Measurements from ENCODE around the gene APOD.
"Not testable (repeated sequence)": the region's sequence is repeated elsewhere in the genome, so short reads cannot be mapped to it uniquely, and the experiment has no call there.

The APOD gene

DNA sequence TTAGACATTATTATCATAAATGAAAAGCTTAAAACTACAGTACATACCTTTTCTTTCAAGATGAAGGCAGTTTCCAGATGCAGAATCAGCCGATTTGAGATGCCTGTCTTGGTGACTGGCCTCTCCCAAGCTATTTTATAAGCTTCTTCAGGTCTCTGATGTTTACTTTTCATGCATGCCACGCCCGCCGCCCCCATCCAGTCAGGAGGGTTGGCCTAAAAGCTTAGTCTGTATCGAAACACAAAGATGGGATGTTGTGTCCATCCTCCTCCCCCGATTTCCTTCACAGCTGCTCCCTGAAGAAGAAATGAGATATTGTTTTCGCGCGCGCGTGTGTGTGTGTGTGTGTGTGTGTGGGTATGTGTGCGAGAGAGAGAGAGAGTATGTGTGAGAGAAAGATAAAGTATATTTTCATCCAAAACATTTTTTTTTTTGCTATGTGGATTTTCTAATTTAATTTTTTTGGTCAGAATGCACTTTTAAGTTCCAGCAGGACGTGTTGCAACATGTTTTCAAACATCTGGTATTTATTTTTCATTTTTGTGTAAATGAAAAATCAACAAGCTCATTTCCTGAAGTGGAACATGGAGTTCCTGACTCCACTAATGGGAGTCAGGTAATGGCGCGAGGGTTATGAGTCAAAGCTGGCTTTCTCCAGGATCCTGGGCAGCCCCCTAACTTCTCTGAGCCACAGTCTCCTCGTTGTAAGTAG lies at the start of gene APOD:
APOD (minus strand) TSS at position 110 of the 712 bp plus-strand sequence. CDS start 4,479 bp downstream, outside the sequence.
- no peaks in the 10 kb centered on the region for H3K36me3 Mint-ChIP-seq
- H3K4me1 Mint-ChIP-seq, result peaks cover under 1 to 3% of the 10 kb centered on the region in 2 donors

DNA sequence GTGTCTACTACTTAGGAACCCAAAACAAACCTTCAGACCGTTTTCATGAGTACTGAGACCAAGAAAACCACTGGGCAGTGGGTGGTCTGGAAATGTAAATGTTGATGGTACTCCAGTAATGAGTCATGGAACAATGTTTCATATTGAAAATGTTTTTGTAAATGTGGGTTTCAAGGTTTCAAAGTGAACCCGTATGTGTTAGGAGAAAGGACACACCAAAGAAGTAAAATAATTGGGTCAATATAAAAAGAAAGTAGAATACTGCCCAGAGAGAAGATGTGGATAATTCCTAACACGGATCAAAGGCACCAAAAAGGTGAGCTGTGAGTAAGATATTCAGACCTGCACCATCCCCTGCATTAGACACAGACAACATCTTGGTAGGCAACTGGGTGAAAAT lies 49.6 kb upstream of the APOD start:
- Mint-ChIP-seq H3K27ac (peak overlapping the region; percentile 85), H3K4me1 (peaks cover 12 to 35% of the 10 kb centered on the region in 2 donors), H3K4me3 (peak overlapping the region; percentile 68 to 70)
- not testable (repeated sequence) for H3K36me3 Mint-ChIP-seq, H3K9me3 Mint-ChIP-seq, H3K27me3 Mint-ChIP-seq, DNase-seq
- peak; percentile 1 to 6 for ATAC-seq (replicated peaks)

More for the DNA sequence above, at the start of gene APOD:
- DNase-seq (no peak), ATAC-seq (replicated peaks) (no peak)
- Mint-ChIP-seq H3K27me3 (no peaks in the 10 kb centered on the region), H3K27ac (no peak within 1 kb of the TSS), H3K4me3 (no peak within 1 kb of the TSS), H3K9me3 (no peaks in the 10 kb centered on the region)

DNA sequence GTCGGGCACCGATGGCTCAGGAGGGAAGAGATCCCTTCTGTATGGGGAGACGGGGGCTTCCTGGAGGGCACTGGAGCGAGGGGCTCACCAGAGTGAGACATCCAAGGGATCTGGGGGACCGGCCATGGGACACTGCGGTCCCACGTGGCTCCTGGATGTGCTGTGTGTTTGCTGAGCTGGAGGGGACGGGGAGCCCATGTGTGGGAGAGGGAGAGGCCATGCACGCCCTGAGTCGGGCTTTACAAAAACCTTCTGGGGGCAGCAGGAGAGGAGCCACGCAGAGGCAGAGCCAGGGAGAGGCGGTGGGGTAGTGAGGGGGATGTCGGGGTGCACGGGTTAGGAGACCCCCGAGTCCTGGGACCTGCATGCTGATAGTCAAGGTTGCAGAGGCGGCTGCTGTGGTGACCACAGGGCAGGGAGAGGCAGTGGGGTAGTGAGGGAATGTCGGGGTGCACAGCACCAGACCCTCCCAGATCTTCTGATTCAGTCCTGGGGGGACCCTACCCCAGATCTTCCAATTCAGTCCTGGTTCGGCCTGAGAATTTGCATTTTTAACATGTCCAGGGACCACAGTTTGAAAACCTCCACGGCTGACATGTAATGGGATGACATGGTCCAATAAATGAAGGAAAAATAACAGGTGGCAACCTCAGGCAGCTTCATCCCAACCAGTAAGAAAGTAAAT lies 48.9 kb upstream of the APOD start:
- H3K27me3 Mint-ChIP-seq; H3K36me3 Mint-ChIP-seq; DNase-seq; H3K9me3 Mint-ChIP-seq; ATAC-seq (replicated peaks): not testable (repeated sequence)
- peak overlapping the region; percentile 95 for H3K27ac Mint-ChIP-seq
- peak overlapping the region; percentile 44 to 53 for H3K4me3 Mint-ChIP-seq
- peaks cover 12 to 35% of the 10 kb centered on the region in 2 donors for H3K4me1 Mint-ChIP-seq

DNA sequence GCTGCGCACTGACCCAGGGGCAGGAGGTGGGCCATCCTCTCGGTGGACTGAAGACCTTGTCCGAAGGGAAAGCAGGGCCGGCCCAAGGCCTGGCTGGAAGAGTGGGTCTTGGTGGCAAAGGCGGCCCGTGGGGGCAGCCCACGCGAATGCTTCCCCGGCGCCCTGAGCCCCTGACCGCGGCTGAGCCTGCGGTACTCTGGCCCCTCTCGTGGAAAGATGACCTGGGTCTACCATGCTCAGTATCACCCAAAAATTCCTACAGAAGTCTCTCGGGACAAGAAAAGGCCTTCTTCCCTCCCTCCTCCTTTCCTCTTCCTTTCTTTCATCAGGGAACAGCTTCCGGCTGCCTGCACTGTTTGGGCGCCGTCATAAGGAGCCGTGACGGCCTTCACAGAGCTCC lies 48.3 kb upstream of the APOD start:
- ATAC-seq (replicated peaks); H3K36me3 Mint-ChIP-seq; DNase-seq; H3K9me3 Mint-ChIP-seq; H3K27me3 Mint-ChIP-seq: not testable (repeated sequence)
- Mint-ChIP-seq H3K4me3 (peak overlapping the region in 1 of 2 donors; percentile 53), H3K4me1 (peaks cover 11 to 30% of the 10 kb centered on the region in 2 donors), H3K27ac (peak overlapping the region; percentile 95)

DNA sequence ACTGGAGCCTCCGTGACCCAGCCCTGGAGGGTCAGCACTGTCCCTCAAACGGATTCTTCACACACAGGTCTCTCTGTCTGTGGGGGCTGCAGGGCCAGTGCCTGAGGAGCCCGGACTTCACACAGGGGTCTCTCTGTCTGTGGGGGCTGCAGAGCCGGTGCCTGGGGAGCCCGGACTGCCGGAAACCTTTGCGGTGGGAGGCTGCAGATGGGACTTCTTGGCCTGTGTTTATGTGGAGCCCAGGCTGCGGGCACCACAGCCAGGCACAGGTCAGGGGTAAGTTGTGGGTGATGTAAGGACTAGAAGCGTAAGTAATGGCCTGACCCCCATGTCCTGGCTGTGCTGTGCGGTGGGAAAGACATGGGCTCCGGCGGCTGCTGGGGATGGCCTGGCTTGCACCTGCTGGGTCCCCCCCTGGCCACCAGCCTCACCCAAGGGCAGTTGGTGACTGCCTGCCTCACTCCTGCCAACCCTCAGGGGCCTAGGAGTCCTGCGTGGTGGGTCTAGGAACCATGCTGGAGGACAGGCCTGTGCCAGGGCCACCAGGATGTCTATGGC lies 47.3 kb upstream of the APOD start:
- Mint-ChIP-seq H3K4me1 (peaks cover 9 to 21% of the 10 kb centered on the region in 2 donors), H3K27me3 (peaks cover 0 to 11% of the 10 kb centered on the region in 2 donors)
- H3K9me3 Mint-ChIP-seq; DNase-seq; H3K4me3 Mint-ChIP-seq; ATAC-seq (replicated peaks); H3K36me3 Mint-ChIP-seq; H3K27ac Mint-ChIP-seq: not testable (repeated sequence)

DNA sequence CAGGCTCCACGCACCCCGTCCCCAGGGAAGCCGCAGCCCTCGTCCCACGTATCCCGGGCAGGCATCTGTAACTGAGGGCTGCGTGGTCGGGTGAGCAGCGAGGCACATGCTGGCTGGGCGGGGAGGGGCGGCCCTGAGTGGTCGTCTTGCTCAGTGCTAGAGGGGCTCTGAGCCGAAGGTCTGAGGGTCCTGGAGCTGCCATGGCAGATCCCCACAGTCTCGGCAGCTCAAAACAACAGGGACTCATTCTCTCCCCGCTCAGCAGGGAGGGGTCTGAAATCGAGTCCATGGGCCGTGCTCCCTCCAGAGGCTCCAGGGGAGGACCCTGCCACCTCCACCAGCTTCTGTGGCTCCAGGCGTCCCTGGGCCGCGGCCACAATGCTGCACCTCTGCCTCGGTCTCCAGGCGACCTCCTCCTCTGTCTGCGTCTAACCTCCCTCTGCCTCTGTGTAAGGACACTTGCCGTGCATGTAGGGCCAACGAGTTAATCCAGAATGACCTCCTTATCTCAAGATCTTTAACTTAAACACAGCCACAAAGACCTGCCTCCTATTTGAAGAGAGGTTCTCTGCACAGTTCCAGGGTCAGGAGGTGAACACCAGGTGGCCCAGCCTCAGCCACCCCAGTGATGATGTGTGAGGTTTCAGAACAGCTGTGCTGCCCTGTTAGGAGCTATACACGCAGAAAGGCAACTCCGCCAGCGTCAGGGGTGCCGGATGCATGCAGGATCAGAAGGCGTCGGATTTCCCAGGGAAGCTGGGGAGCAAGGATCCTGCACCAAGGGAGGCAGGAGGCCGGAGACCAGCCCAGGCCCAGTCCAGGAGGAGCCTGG lies 46.6 kb upstream of the APOD start:
- ATAC-seq (replicated peaks); H3K36me3 Mint-ChIP-seq: not testable (repeated sequence)

DNA sequence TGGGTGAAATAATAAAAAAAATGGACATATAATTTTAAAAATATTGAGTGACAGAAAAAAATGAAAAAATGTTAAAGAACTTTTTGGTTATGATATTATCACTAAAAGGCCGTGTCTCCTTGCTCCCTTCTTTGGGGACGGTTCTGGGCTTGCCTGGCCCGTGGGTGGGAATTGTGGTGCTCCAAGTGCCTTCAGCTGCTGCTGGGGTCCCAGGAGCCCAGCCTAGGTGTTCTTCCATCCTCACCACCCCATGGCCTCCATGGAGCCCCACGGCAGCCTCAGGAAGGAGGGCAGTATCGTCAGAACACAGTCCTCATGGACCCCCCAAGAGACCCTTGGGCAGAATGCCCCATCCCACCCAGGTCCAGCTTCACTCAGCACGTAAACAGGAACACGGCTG lies 45.9 kb upstream of the APOD start:
- ATAC-seq (replicated peaks); H3K4me3 Mint-ChIP-seq; H3K27ac Mint-ChIP-seq; H3K9me3 Mint-ChIP-seq; DNase-seq; H3K36me3 Mint-ChIP-seq: not testable (repeated sequence)
- peaks cover 0 to 11% of the 10 kb centered on the region in 2 donors for H3K27me3 Mint-ChIP-seq
- peaks cover 9 to 24% of the 10 kb centered on the region in 2 donors for H3K4me1 Mint-ChIP-seq

More for the DNA sequence above, 46.6 kb upstream of the APOD start:
- not testable (repeated sequence) for H3K4me3 Mint-ChIP-seq, H3K9me3 Mint-ChIP-seq, DNase-seq
- peaks cover 0 to 11% of the 10 kb centered on the region in 2 donors for H3K27me3 Mint-ChIP-seq
- H3K4me1 Mint-ChIP-seq, result peaks cover 9 to 21% of the 10 kb centered on the region in 2 donors
- peak overlapping the region; percentile 75 for H3K27ac Mint-ChIP-seq

DNA sequence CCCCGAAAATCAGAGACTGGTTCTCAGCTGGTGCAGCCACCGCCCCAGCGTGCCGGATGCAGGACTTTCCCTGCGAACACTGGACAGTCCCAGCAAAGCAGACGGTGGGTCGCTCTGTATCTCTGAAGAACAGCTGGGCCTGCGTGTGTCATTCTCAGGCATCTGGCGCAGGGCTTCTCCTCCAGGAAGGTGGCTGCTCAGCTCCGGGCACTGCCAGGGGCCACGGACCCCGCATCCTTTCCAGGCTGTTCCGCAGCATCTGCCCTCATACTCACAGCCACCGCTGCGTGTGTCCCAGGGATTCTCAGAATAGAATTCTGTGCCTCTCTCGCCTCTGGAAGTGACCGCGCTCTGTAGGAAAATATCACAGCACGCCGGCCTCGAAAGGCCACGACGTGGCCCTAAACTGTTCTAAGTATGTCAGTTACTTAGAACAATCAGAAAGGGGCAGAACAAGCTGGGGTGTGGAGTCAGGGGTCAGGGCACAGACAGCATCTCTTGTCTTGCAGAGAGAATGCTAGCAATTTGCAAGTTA lies 44.7 kb upstream of the APOD start:
- H3K27me3 Mint-ChIP-seq, result peaks cover 0 to 11% of the 10 kb centered on the region in 2 donors
- peaks cover 9 to 22% of the 10 kb centered on the region in 2 donors for H3K4me1 Mint-ChIP-seq
- not testable (repeated sequence) for H3K4me3 Mint-ChIP-seq; ATAC-seq (replicated peaks); H3K27ac Mint-ChIP-seq; H3K36me3 Mint-ChIP-seq; H3K9me3 Mint-ChIP-seq; DNase-seq

DNA sequence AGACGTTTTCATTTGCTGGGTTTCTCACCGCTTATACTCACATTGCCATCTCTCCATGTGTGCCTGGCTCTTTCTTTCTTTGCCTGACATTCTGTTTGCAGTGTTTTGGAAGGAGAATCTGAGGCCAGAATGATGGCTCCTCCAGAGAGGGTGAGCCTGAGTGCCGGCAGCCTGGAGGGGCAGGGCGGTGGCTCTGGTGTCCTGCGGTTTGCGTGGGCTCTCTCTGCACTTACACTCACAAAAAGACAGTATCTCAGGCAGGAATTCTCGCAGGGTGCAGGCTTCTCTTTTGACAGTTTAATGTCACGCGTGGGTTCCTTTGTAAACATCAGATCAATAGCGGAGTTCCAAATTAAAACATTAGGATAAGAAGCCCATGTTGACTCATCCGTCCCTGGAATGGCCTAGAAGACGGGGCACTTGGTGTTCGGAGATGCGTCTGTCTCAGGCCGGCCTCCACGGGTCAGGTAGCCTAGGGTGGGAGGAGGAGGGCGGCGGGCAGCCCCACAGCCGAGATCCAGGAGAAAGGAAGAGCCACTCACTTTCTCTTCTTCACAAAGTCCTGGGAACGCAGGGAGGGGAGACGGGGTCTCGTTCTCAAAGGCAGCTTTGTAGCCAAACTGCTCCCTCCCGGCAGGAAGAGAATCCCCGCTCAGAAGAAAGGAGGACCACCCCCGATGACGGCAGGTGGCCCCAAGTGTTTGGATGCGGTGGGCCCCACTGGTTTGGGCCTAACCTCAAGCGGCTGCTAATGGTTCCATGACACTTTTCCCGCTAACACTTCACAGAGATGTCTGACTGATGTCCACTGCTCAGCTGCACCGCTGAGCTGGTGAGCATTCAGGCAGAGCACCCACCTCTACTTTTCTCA lies 44.0 kb upstream of the APOD start:
- not testable (repeated sequence) for H3K36me3 Mint-ChIP-seq; H3K4me3 Mint-ChIP-seq; H3K9me3 Mint-ChIP-seq; DNase-seq; ATAC-seq (replicated peaks); H3K27ac Mint-ChIP-seq
- Mint-ChIP-seq H3K4me1 (peaks cover 7 to 17% of the 10 kb centered on the region in 2 donors), H3K27me3 (peaks cover 0 to 11% of the 10 kb centered on the region in 2 donors)

DNA sequence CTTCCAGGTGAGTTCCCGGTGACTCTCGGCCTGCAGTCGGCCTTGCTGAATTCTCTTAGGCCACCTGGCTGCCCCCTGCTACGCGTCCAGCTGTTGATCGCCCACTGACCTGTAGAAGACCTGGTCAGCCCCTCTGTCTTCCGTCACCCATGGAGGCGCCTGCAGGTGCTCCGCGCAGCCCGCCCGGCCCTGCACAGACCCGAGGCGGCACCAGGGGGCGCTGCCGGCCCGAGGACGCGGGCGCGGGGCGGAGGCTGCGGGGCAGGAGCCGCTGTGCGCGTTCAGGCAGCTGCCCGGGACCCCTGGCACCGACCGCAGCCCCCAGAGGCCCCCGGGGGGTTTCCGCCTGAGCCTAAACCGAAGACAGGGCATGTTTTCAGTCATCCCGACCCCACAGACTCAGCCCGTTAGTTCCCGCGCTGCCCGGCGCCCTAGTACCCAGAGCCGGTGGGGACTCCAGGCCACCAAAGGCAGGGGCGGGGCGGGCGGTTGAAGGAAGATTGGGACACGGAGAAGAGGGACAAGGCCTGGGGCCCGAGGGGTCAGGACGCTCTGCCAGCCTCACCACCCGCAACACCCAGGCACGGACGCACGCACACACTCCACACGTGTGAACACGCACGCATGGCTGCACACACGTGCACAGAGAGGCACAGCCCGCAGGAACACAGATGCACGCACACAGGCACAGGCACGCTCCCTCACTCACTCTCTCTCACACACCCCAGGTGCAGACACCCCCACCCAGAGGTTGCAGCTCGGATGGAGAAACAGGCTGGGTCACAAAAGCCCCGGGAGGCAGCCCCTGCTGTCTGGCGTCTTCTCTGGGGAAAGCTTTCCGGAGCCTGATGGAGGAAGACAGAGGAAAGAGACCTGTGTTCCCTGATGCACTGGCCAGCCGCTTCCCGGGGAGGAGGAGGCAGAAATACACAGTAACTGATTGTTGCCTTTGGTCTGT lies 41.1 kb upstream of the APOD start:
- H3K36me3 Mint-ChIP-seq, H3K4me1 Mint-ChIP-seq, H3K9me3 Mint-ChIP-seq: not testable (repeated sequence)
- H3K27me3 Mint-ChIP-seq, result peaks cover 5 to 11% of the 10 kb centered on the region in 2 donors
- peak; percentile 65 for DNase-seq
- H3K27ac Mint-ChIP-seq, result peak overlapping the region; percentile 69
- H3K4me3 Mint-ChIP-seq, result peak overlapping the region; percentile 73 to 81
- peak; percentile 82 to 84 for ATAC-seq (replicated peaks)

DNA sequence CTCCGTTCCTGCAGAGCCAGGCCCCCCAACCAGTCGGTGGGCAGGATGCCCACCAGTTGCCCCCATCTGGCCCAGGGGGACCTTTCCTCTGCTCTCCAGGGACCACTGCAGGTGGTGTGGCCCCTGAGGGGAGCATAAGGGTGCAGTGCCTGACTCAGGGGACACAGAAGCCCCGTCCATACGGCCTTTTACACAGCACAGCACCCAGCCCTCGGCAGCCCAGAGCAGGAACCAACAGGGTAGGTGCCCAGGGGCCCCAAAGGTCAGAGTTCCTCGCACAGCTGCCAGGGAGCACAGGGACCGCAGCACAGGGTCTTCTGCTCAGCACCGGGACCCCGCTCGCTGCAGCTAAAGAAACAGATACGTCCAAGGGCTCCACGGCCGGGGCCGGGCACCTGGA lies 40.4 kb upstream of the APOD start:
- ATAC-seq (replicated peaks), result peak; percentile 56 to 58
- not testable (repeated sequence) for H3K36me3 Mint-ChIP-seq, H3K4me3 Mint-ChIP-seq

DNA sequence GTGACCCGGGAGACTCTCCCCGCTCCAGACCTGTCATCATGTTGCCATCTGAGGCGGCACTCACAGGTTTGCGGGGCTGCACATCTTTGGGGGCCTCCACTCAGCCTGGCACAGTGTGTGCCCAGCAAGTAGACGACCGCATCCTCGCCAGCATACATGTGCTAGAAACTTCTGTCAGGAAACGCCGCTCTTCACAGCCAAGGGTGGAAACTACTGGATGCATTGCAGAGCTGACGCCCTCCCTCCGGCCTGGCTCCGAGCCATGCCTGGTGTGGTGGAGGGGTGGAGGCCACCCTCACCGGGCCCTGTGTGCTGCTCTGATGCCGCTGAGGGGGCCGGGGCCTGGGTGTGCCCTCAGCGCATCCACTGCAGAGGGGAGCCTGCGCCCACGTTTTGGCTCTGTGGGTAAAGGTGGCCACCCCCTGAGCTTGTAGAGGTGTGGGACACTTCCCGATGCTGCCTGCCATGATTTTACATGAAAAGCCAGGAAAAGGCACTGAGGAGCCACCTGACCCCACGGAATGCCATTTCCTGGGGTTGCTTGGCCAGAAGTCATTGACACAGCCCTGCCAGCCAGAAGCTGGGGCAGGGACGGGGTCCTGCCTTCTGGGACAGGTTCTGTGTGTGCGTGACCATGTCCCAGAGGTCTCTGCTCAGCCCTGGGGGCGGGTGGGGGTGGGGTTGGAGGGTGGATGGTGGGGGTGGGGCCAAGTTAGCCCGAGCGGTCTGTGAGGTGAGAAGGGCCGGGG lies 39.7 kb upstream of the APOD start:
- not testable (repeated sequence) for H3K36me3 Mint-ChIP-seq; ATAC-seq (replicated peaks)

More for the DNA sequence above, 40.4 kb upstream of the APOD start:
- DNase-seq, H3K27ac Mint-ChIP-seq, H3K4me1 Mint-ChIP-seq, H3K9me3 Mint-ChIP-seq: not testable (repeated sequence)
- peaks cover 11 to 18% of the 10 kb centered on the region in 2 donors for H3K27me3 Mint-ChIP-seq

More for the DNA sequence above, 39.7 kb upstream of the APOD start:
- H3K27ac Mint-ChIP-seq, H3K4me3 Mint-ChIP-seq, DNase-seq, H3K9me3 Mint-ChIP-seq, H3K4me1 Mint-ChIP-seq: not testable (repeated sequence)
- H3K27me3 Mint-ChIP-seq, result peaks cover 11 to 18% of the 10 kb centered on the region in 2 donors

Measured in stimulated activated naive B cell treated with anti-CD40 and anti-IgM and Interleukin-4, amounts not matched to agents 10 μg/mL and 1 μg/mL and 100 μg/mL, for 72 hours (primary cell).